NCI-H1930 (cell line): Measurements from ENCODE around the gene TESPA1.
"Not testable (repeated sequence)": the region's sequence is repeated elsewhere in the genome, so short reads cannot be mapped to it uniquely, and the experiment has no call there.

Experiments used
- DNase-seq, 2 experiments: peaks; one replicate each; lab custom pipeline; 2025; lab: John Stamatoyannopoulos, UW

The TESPA1 gene, protein sequence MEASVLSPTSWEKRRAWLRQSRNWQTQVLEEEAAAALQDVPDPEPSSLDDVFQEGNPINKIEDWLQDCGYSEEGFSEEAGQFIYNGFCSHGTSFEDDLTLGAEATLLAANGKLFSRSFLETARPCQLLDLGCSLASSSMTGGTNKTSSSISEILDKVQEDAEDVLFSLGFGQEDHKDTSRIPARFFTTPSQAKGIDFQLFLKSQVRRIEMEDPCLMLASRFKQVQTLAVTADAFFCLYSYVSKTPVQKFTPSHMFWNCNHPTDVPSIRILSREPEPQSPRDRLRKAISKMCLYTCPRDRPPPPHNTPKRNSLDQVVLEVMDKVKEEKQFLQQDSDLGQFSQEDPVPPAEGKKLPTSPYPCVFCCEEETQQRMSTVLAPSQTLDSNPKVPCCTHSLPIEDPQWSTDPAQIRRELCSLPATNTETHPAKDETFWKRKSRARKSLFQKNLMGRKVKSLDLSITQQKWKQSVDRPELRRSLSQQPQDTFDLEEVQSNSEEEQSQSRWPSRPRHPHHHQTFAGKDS

DNA sequence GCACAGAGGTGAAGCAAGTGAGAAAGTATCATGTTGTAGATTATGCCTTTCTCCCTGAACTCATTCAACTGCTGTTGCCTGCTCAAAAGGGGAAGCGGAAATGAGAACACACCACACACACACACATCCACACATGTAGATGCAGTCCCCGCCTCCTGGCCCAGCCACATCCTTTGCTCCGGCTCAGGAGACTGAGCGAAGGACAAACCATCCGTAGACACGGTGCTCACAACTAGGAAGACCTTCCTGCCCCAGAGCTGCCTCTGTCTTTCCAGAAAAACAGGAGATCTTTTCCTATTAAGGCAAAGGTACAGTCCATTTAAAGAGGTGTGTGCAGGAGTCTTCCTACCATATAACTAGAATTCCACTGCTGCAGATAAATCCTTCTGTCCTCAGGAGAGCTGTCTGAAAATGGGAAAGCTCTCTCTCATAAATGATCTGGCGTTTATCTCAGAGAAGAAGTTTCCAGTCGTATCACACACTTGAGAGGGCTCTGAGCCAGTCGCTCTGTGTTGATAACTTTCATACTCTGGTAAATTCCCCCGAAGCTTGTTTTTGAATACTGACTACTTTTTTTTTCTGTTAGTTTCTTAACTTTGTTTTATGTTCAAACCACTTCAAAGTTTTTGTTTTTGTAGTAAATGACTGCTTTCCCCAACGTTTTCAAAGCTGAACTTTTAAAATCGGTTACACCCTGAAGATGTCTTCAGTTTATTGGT is at the start of gene TESPA1:
TSS of gene TESPA1 (minus strand) at position 105 of the 719 bp plus-strand sequence. CDS start 10,200 bp downstream, outside the sequence.
- no peak for DNase-seq

DNA sequence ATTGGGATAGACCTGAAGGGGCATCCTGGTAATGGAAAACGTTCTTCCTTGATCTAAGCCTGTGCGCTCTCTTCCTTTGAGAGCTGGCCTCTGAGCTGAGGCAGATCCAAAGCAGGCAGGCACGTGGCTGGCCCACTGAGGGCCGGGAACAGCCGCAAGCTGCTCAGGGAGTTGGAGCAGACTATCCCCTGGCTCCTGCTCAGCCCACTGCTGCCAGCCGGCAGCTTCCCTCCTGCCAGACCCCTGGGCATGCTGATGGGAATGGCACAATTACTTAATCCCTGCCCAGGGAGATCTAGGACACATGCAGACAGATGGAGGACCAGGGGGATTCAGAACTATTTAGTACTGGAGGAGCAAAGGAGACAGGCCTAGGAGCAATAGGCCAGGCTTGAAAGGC is 49.7 kb upstream of the TESPA1 start:
- no peak for DNase-seq

DNA sequence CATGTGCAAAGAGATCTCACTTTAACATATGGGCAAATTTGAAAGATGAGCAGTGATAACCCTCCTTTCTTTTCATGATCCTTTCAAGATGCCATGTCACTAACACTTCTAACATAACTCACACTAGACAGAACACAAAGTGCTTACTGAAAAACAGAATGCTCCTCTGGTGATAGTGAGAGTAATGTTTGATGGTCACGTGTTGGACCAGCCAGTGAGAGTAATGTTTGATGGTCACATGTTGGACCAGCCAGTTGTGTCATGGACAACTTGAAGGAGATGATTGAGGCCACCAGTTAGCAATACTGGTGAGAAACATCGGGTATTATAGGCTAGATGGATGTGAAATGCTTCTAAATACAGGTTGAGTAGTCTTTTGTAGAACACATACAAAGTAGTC is 40.9 kb upstream of the TESPA1 start:
- no peak for DNase-seq

DNA sequence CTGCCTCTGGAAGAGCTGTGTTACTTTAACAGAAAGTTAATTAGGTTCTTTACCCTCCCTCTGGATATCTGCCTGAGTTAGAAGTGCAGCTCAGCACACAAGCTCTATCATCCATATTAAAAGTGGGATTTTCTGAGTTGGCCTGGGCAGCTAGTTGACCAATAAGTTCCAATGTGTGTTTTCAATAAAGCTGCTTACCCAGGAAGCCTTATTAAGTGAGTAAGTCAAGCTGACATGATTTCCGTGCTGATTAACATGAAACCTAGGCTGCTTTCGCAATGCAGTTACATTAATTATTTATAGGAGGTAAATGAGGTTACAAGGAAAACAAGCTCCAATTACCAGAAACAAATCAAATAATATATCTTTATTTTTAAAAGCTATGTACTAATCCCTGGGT is 40.0 kb upstream of the TESPA1 start:
- no peak for DNase-seq

DNA sequence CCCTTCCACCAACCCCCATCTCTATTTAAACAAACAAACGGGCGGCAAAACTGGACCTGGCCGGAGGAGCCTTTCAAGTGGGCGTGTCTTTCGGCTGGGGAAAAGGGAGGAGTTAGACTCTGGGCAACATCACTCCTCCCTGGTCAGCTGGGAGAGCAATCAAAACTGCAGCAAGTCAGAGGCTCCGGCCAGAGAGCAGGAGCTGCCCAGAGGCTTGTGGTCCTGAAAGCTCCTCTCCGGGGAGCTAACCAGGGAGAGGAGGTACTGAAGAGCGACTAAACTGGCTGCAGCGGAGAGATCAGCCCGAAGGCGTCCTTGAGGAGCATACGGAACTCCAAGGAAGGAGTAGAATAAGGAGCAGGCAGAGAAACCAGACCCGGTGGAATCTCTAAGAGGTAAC is 35.2 kb upstream of the TESPA1 start, which contains the start of gene NEUROD4:
TSS of gene NEUROD4 (plus strand) at position 191 of the 400 bp plus-strand sequence. CDS start 6,466 bp downstream, outside the sequence.
- no peak for DNase-seq

DNA sequence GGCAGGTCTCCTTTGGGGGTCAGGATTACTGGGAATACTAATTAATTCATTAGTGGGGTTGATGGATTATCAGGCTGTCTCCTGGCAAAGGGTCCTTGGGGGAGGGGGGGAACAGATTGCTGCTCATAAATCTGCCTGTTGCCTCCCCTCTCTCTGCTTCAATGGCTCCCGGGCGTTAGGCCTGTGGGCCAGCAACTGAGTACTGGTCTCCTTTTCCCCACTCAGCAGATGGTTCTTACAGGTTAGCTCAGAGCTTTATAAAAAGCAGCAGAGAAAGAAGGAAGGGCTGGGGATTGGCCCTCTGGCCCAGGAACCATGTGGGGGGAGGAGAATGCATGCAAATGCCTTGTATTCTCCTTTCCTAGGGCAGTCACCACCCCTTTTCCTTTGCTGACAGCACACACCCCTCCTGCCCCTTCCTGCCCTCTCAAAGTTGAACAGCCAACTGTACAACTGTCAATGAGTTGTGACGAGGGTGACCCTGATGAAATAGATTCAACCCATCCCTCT is 32.9 kb upstream of the TESPA1 start:
- DNase-seq = no peak

DNA sequence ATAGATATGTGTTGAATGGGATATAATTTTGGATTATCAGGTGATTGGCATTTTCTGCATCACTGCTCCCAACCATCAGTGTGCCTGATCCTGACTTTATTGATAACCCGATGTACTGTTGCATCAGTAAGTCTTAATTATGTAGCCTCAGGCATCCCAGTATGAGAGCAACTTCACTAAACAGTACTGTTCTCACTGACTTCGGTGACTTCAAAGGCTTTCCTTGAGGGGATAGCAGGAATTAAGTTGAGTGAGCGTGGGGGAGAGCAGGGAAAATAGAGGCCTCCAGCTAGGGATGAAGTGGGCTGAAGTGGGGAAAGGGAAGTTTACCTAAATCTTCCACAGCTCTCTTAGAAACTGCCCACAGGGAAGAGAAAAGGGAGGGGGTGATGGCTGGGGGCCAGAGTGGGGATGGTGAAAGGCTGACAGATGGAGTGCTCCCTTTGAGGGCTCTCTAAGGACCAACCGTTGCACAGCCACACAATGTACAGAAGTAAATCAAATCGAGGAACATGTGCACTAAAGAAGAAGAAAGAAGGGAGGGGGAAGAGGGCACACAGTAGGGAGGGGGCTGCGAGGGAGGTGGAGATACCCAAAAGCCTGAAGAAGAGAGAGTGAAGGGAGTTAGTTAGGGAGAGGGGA is 24.5 kb upstream of the TESPA1 start:
- no peak for DNase-seq

DNA sequence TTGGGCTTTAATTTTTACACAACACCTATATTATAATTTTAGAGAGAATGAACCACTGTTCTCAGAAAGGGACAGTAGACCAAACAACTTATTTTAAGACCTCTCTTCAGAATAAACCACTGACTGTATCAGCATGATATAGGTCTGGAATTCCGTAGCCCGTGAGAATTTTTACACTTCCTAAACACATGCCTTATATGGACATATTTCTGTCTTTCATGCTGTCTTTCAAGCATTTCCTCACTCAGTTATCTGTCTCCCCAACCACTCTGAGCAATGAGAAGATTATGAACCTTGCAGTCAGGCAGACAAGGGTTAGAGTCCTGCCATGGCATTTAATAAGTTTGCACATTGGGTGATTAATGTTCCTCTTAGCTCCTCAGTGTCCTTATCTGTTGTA is 17.8 kb upstream of the TESPA1 start:
- no peak for DNase-seq

DNA sequence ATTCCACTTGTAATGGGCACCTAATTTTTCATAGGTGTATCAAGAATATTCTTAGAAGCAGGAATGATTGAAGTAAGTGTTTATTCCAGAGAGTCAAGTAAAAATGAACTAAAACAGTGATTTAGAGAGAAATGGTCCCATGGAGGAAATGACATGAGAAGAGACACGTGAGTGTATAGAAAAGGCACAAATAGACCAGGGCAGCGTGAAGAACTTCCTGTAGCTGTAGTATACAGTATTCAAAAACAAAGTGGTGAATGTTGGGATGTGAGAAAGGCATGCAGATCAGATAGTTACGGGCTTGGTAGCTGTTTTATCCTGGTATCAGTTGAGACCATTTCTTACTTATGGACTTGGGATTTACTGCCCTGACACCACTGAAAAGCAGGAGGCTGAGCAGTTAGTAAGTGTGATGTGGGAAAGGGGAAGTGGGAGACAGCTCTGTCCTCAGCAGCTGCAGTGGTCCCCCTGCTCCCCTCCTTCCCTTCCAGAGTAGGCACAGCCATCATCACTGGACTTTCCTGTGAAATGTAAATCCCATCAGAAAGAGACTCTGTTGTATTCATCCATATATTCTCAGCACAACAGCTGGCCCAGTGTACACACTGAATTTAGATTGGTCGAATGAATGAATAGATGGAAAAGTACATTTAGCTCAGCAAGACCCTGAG is 16.8 kb upstream of the TESPA1 start:
- DNase-seq = no peak

DNA sequence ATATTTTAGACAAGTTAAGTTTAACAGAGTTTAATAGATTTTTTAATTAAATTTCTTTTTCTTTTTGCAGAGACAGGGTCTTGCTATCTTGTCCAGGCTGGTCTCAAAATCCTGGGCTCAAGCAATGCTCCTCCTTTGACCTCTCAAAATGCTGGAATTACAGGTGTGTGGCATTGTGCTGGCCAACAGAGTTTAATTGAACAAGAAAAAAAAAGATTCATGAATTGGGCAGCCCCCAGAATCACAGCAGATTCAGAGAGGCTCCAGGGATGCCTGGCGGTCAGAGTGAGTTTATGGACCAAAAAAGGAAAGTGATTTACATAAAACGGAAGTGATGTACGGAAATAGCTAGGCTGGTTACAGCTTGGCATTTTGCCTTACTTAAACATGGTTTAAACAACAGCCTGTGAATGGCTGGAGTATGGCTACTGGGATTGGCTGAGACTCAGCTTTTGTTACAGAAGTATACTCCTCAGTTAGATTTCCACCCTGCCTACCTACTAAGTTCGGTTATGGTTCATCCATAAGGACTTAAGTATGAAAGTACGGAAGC is 14.5 kb upstream of the TESPA1 start:
- no peak for DNase-seq

DNA sequence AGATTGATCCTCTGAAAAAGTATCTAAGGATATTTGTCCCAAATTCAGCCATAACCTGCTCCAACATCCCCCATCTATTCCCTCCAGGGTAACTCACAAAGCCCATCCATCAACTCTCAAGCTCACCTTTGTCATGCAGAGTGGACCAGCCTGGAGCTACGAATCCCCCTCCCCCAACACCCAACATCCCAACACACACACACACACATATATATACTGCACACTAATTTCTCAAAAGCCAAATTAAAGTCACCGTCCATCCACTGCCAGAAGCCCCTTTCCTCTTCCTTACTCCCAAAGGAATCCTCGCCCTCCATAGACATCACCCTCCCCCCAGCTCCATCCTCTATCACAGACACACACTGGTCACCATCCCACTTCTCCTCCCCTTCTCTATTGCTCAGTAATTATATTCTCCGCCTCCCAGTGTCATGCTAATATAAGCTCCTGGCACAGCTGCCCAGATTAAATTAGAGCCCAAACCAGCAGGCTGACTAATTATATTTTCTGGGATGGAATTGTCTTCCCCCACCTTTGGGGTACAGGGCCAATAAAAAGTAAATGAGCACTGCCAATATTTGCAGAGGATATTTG is 13.5 kb upstream of the TESPA1 start:
- DNase-seq = no peak

DNA sequence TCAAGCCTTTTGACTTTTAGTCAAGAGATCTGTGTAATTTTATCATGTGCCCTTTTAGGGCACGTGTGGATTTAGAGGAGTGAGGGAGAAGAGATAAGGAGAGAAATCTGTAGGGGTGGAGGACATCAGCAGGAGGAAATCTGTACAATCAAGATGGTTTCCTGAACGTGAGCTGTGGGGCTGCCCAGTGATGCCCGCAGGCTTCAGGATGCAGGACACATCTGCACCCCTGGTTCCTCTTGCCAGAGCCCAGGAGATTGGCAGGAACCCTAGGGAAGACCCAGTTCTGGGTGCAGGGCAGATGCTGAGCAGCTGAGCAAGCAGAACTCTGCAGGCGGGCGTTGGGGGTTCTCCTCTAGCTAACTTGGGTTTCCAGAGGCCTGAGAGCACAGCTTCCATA is 11.6 kb upstream of the TESPA1 start:
- no peak for DNase-seq

DNA sequence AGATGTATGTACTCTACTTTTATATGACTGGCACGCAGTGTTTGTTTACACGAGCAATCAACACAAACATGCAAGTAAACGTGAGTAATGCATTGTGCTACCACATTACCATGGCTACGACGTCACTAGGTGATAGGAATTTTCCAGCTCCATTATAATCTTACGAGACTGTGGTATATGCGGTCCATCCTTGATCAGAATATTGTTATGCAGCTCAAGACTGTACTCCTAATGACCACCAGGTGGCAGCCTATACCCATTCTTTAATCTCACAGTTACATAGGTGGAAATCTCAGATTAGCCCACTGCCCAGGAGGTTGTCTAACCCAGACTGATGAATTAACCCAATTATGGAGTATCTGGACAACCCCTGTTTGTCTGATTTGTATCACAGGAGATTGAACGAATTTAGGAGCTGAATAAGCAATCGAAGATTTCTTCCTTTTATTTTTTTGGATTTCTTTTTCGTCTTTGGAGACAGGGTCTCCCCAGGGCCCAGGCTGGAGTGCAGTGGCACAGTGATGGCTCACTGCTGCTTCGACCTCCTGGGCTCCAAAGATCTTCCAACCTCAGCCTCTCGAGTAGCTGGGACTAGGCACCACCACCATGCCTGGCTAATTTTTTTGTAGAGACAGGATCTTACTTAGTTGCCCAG is 8.7 kb upstream of the TESPA1 start:
- DNase-seq = peak; percentile 17 to 48

DNA sequence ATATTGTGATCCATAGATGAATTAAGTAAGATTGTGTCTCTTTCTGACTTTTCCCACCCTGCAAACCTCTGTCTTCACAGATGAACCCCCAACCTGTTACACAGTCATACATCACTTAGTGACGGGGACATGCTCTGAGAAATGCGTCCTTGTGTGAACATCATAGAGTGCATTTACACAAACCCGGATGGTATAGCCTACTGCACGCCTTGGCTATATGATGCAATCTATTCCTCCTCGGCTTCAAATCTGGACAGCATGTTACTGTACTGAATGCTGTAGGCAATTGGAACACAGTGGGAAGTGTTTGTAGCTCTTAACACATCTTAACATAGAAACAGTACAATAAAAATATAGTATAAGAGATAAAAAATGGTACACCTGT is 7.4 kb upstream of the TESPA1 start:
- DNase-seq = no peak

DNA sequence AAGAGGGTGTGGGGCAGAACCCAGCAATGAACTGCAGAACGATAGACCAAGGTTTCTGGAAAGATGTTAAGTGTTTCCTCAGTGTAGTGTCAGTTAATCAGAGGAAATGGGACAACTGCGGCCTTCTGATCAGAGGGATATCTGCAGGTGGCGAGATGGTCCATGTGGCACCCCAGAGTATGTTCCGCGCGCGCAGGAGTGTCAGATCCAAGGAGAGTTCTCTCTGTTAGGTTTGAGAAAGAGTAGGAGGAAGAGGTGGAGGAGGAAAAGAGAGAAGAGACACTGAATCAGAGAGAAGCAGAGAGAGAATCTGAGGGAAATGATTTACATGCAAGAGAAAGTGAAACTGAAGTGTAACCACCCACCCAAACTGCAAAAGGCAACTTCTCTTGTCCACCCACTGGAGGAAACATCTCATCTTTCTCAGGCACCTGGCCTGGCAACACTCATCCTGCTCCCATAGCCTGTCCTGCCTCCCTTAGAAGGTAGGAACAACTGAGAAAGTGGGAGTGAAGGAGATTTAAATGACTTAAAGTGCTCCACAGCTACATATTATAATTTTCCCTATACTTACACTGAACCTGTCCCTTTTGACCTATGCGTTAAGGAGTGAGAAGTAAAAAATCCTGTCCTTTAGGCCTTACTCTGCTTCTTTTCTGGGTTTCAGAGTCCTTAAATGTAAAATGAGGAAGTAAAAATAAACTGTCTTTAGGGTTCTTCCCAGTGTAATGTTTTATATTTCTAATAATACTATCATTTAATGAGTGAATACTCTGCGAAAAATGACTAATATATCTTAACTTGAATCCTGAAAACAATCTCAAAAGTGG is 6.8 kb upstream of the TESPA1 start:
- DNase-seq = no peak

DNA sequence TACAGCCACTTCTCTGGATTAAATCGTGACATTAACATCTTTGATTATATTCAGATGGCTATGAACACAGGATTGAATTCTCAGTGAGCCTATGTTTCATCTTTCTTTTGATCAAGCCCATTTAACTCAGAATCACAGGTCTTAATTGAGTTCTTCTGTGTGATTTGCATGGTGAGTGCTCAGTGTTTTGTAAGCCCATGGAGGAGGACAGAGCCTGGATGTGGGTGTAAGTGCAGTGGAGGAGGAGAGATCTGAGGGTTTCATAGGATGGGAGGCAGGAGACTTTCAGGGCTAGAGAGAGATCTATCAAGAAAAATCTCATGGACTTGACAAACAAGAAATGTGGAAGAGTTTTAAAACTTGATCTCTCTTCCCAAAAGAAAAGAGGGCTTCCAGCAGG is 5.3 kb upstream of the TESPA1 start:
- no peak for DNase-seq

DNA sequence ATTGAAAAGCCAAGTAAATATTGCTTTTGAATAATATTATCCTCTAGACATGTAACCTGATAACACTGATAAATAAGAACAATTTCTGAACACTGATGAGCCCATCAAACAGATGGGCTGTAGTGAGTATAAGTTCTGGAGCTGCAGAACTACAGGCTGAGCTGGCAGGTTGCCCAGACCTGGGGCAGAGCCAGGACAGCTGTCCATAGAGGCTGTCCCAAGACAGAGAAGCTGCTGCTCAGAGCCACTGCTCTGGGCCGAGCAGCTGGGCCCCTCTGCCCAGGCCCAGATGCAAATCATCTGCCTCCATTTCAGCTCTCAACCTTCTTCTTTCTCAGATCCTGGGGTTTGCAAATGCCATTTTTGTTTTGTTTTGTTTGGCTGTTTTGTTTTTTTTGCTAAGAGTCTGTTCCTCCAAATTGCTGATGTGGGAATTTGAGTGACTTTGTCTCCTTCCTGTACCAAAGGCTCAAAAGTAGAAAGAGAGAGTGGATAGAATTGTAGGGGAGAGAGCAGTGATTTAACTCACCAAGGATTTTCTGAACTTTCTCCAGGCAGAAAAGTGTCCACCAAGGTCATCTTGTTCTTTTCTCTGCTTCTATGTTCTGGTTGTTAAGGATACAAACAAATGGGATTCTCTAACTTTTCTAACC is 4.0 kb upstream of the TESPA1 start:
- DNase-seq = no peak

DNA sequence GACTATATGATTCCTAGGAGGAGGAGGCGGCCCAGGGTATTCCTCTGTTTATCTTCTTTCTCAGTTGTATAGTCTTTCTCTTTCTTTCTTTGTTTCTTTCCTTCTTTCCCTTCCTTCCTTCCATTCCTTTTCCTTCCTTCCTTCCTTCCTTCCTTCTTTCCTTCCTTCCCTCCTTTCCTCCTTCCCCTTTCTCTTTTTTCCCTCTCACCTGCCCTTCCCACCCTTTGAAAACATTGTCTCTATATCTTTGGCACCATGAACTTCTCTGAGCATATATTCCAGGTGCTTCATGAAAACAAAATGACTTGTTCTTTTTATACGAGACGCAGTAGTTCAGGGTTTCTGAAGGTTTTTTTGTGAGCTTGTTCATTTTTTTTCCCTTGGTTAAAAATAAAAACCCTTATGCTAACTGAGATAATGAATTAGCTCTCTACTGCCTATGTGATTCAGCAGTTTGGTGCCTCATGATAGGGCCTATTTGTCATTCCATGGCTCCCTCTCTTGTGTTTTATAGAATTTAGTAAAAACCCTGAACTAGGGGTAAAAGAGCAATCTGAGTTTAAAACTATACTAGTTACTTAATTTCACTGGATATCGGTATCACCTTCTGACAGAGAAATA is 3.2 kb upstream of the TESPA1 start:
- no peak for DNase-seq

DNA sequence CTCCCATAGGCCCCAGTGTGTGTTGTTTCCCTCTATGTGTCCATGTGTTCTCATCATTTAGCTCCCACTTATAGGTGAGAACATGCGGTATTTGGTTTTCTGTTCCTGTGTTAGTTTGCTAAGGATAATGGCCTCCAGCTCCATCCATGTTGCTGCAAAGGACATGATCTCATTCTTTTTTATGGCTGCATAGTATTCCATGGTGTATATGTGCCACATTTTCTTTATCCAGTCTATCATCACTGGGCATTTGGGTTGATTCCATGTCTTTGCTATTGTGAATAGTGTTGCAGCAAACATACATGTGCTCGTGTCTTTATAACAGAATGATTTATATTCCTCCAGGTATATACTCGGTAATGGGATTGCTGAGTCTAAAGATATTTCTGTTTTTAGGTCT is 2.2 kb upstream of the TESPA1 start:
- DNase-seq = not testable (repeated sequence)
